ENCODE results near the gene TARBP1.
A peak's percentile ranks its signal among the peaks of the same experiment; 100 is the strongest.

The TARBP1 gene

GRCh38 chr1:234375672-234376071 is 103.3 kb downstream of the TARBP1 start:
- DNase-seq: no peak

- DNase-seq: no peak
These were observed 105.1 kb downstream of the TARBP1 start for GRCh38 chr1:234373959-234374254.

GRCh38 chr1:234373064-234373958 is 105.7 kb downstream of the TARBP1 start, which contains the start of gene COA6:
Gene COA6 (plus strand): TSS chr1:234373456. CDS start chr1:234373467, 11 bp downstream.
- DNase-seq: peak; percentile 82

- no peak for DNase-seq
These were observed 106.8 kb downstream of the TARBP1 start for GRCh38 chr1:234372011-234372757.

GRCh38 chr1:234371414-234371813 is 107.6 kb downstream of the TARBP1 start:
- no peak for DNase-seq

- no peak for DNase-seq
These were observed 109.2 kb downstream of the TARBP1 start for GRCh38 chr1:234369784-234370183.

GRCh38 chr1:234369033-234369430 is 109.9 kb downstream of the TARBP1 start:
- no peak for DNase-seq

- peak; percentile 9 for DNase-seq
These were observed 110.5 kb downstream of the TARBP1 start for GRCh38 chr1:234368320-234369032.

- no peak for DNase-seq
These were observed 116.4 kb downstream of the TARBP1 start for GRCh38 chr1:234362558-234362957.

- no peak for DNase-seq
These were observed 117.8 kb downstream of the TARBP1 start for GRCh38 chr1:234361102-234361603.

- no peak for DNase-seq
These were observed 121.1 kb downstream of the TARBP1 start for GRCh38 chr1:234357831-234358230.

GRCh38 chr1:234356615-234357269 is 122.2 kb downstream of the TARBP1 start:
- DNase-seq: peak; percentile 59

GRCh38 chr1:234355782-234356510 is 123.0 kb downstream of the TARBP1 start:
- DNase-seq: no peak

- DNase-seq: no peak
These were observed 130.0 kb downstream of the TARBP1 start for GRCh38 chr1:234348964-234349363.

GRCh38 chr1:234345237-234345636 is 133.7 kb downstream of the TARBP1 start:
- DNase-seq: no peak

GRCh38 chr1:234342774-234343173 is 136.2 kb downstream of the TARBP1 start:
- DNase-seq: no peak
